Ovary (tissue), 9 donors: ENCODE results near the gene SCN2A. TPM values are rescaled to one million over a fixed set of nuclear protein-coding genes. Genes with fewer than 3 reads are reported as not detected.

Experiments
- DNase-seq, 5 donors: peaks; one replicate each; pipeline ENCODE4 v3.0.0-alpha.2; 2019 to 2020
- H3K27ac ChIP-seq, 2 donors: fragments of 200-600 bp; one replicate each; pipeline versions ENCODE4 v1.5.1 to v1.8.0; 2019 to 2022
- H3K27me3 ChIP-seq: fragments of 200-600 bp; one replicate; pipeline ENCODE4 v1.8.0; 2022
- H3K36me3 ChIP-seq: fragments of 200-600 bp; sonication (generic); one replicate; pipeline ENCODE4 v1.5.1; 2019
- H3K4me1 ChIP-seq: one replicate; pipeline ENCODE4 v1.8.1; 2013; ENCODE audit warnings: mild to moderate bottlenecking, moderate library complexity; ENCODE audit not compliant: insufficient read depth
- H3K4me3 ChIP-seq: fragments of 200-600 bp; sonication (generic); one replicate; pipeline ENCODE4 v1.5.1; 2017
- H3K9me3 ChIP-seq, 2 donors: fragments of 200-600 bp in 1 of 2; sonication (generic) in 1 of 2; one replicate each; pipeline versions ENCODE4 v1.5.1 to v1.8.1; 2013 to 2019; ENCODE audit warnings: mild to moderate bottlenecking in 1 of 2, moderate library complexity in 1 of 2
- CTCF ChIP-seq, 3 donors: fragments of 450-650 bp in 2 of 3; fragments of 200-600 bp in 1 of 3; IDR thresholded peaks; one replicate each; pipeline versions ENCODE4 v1.5.1 to v1.8.0; 2016 to 2022; ENCODE audit warnings: antibody characterized with exemption in 3 of 3, mild to moderate bottlenecking in 1 of 3
- EP300 ChIP-seq: sonication (generic); formaldehyde crosslinking; IDR thresholded peaks from one replicate; pipeline ENCODE4 v1.6.1; 2017; ENCODE audit warnings: antibody characterized with exemption
- POLR2A ChIP-seq: fragments of 450-650 bp; IDR thresholded peaks from one replicate; pipeline ENCODE4 v1.6.1; 2017; ENCODE audit warnings: antibody characterized with exemption, mild to moderate bottlenecking, moderate library complexity
- WGBS, 3 donors: extraction: QIAGEN DNeasy Blood & Tissue Kit in 1 of 3; methylation state at CpG; one replicate each; pipeline versions ENCODE4 v1.1.5 to v1.1.7; 2013 to 2017; 5-methylcytosine and 5-hydroxymethylcytosine counted together
- intact Hi-C, 4 donors: fragments of 100-400 bp; cut with DNase I; formaldehyde crosslinking; loops; one replicate each; pipeline versions ENCODE4 v1.11.0 to v1.15.1; 2022 to 2023
- polyA plus RNA-seq, 2 donors: library from polyadenylated mRNA; stranded (reverse); fragments of 200-250 nt in 1 of 2; fragments of 350-450 nt in 1 of 2; fragmentation: Illumina TruSeq in 1 of 2; extraction: RNeasy Lipid Tissue Mini Kit (QIAGEN cat#74804) in 1 of 2; gene quantifications; one replicate each; pipeline ENCODE4 v1.2.3, GENCODE V29; 2013 to 2014
- total RNA-seq, 7 donors: library from RNA; depleted of rRNA in 2 of 7; stranded (reverse); fragments of >200 nt in 2 of 7; fragmentation: NEBNext Ultra II Directional in 3 of 7; extraction: Animal tissue kit (Norgen Biotek cat#: 25700) in 3 of 7; gene quantifications; one replicate each; pipeline versions ENCODE4 v1.1.0 to v1.2.4, GENCODE V29; 2016 to 2023
- donor health status: DM: no; HTN: no; CAD: no; lungs with moderate emphysema.
- donor health status: DM: no; HTN: no; CAD: no.
- donor health status: Bipolar disorder and iron deficiency.
- donor health status: DM: yes; HTN: yes; CAD: no.
- donor health status: DM: no; HTN: no; CAD: no.
- donor health status: DM: yes; HTN: yes; CAD: no.

SCN2A gene
- total and polyA plus RNA-seq, 9 donors, result 0.15 to 1.4 (median 0.61) TPM

GRCh38 chr2:165275932-165276331 is 36.7 kb downstream of the SCN2A start:
- Histone ChIP-seq H3K27ac (no peak overlapping the region), H3K4me3 (no peak overlapping the region), H3K4me1 (no peaks in the 10 kb centered on the region), H3K36me3 (no peaks in the 10 kb centered on the region), H3K27me3 (no peaks in the 10 kb centered on the region), H3K9me3 (no peaks in the 10 kb centered on the region)
- no peak for TF ChIP-seq CTCF (IDR thresholded peaks at IDR 0.05)
- TF ChIP-seq POLR2A, result no peak
- TF ChIP-seq EP300, result no peak
- no peak for DNase-seq
- WGBS, 3 donors, result 90 to 93% (median 91%) methylated on average over 2 of the region's 2 CpGs
- intact Hi-C loops, result no loop called here

GRCh38 chr2:165277295-165277694 is 38.1 kb downstream of the SCN2A start:
- DNase-seq, result no peak
- TF ChIP-seq CTCF (IDR thresholded peaks at IDR 0.05) (no peak), EP300 (no peak), POLR2A (no peak)
- Histone ChIP-seq H3K27me3 (no peaks in the 10 kb centered on the region), H3K27ac (no peak overlapping the region), H3K4me1 (no peaks in the 10 kb centered on the region), H3K9me3 (no peaks in the 10 kb centered on the region), H3K4me3 (no peak overlapping the region), H3K36me3 (no peaks in the 10 kb centered on the region)
- intact Hi-C loops, result no loop called here

GRCh38 chr2:165277860-165278656 is 38.8 kb downstream of the SCN2A start:
- Histone ChIP-seq H3K36me3 (no peaks in the 10 kb centered on the region), H3K4me3 (no peak overlapping the region), H3K4me1 (no peaks in the 10 kb centered on the region), H3K27me3 (no peaks in the 10 kb centered on the region), H3K9me3 (no peaks in the 10 kb centered on the region), H3K27ac (no peak overlapping the region)
- no peak for DNase-seq
- intact Hi-C loops, result no loop called here
- TF ChIP-seq EP300, result no peak
- TF ChIP-seq CTCF (IDR thresholded peaks at IDR 0.05), result no peak
- no peak for TF ChIP-seq POLR2A
- 72 to 74% (median 74%) methylated on average over 5 of the region's 5 CpGs for WGBS, 3 donors

GRCh38 chr2:165280356-165280755 is 41.1 kb downstream of the SCN2A start:
- DNase-seq, result no peak
- Histone ChIP-seq H3K27ac (no peak overlapping the region), H3K4me1 (no peaks in the 10 kb centered on the region), H3K27me3 (no peaks in the 10 kb centered on the region), H3K4me3 (no peak overlapping the region), H3K9me3 (no peaks in the 10 kb centered on the region), H3K36me3 (no peaks in the 10 kb centered on the region)
- TF ChIP-seq EP300 (no peak), POLR2A (no peak), CTCF (IDR thresholded peaks at IDR 0.05) (no peak)
- intact Hi-C loops, result no loop called here
- 83 to 88% (median 85%) methylated on average over 4 of the region's 4 CpGs for WGBS, 3 donors
